T-cell (primary cell): Measurements from ENCODE around the gene SPHK1. TPM values are rescaled to one million over a fixed set of nuclear protein-coding genes. Genes with fewer than 3 reads are reported as not detected.

Source experiments
- ATAC-seq, 4 experiments: fragments of 200-7000 bp in 3 of 4; fragments of 150-1000 bp in 1 of 4; cut with Tn5 transposase; replicated peaks in 1 of 4; 1 replicate in 3 of 4; 2 replicates in 1 of 4; pipeline ENCODE4 v1.10.0; 2021; ENCODE audit warnings: moderate library complexity in 3 of 4, mild to moderate bottlenecking in 2 of 4, moderate number of reproducible peaks in 1 of 4
- CTCF ChIA-PET, 2 donors: fragments of 300-600 bp; sonication (Branson Sonifier 250); formaldehyde crosslinking; loops; one replicate each; lab custom pipeline; 2022; ENCODE audit warnings: antibody characterized with exemption in 2 of 2; lab: Charles Lee
- POLR2A ChIA-PET, 2 donors: fragments of 300-600 bp; sonication (Branson Sonifier 250); formaldehyde crosslinking; loops; one replicate each; lab custom pipeline; 2022; ENCODE audit warnings: antibody characterized with exemption in 2 of 2; lab: Charles Lee
- DNase-seq, 35 experiments: peaks; one replicate each; pipeline versions ENCODE4 v3.0.0 to v3.0.0-alpha.2; 2013 to 2023
- H3K27ac ChIP-seq: one replicate; pipeline ENCODE4 v1.5.1; 2013; ENCODE audit warnings: low read length
- H3K27me3 ChIP-seq, 2 experiments: replicated peaks in 1 of 2; 1 replicate in 1 of 2; 2 replicates in 1 of 2; pipeline versions ENCODE4 v1.6.1 to v1.7.0; 2013; ENCODE audit warnings: low read length in 1 of 2, mixed read lengths in 1 of 2; ENCODE audit not compliant: control insufficient read depth in 2 of 2, insufficient read depth in 2 of 2; ENCODE audit errors: extremely low read depth in 1 of 2
- H3K36me3 ChIP-seq, 2 donors: 1 replicate in 1 of 2; 2 replicates in 1 of 2; pipeline versions ENCODE4 v1.6.1 to v1.7.0; 2013; ENCODE audit warnings: low read length in 1 of 2; ENCODE audit not compliant: control insufficient read depth in 2 of 2, insufficient read depth in 1 of 2; ENCODE audit errors: extremely low read depth in 1 of 2
- H3K4me1 ChIP-seq, 2 experiments: 1 replicate in 1 of 2; 2 replicates in 1 of 2; pipeline versions ENCODE4 v1.6.1 to v1.7.0; 2013; ENCODE audit warnings: low read length in 2 of 2, mixed read lengths in 1 of 2; ENCODE audit not compliant: insufficient read depth in 2 of 2, control insufficient read depth in 1 of 2; ENCODE audit errors: extremely low read depth in 1 of 2
- H3K4me3 ChIP-seq, 2 donors: 1 replicate in 1 of 2; 2 replicates in 1 of 2; pipeline versions ENCODE4 v1.5.1 to v1.7.0; 2013; ENCODE audit warnings: mild to moderate bottlenecking in 2 of 2, low read length in 1 of 2, moderate library complexity in 1 of 2; ENCODE audit not compliant: control insufficient read depth in 1 of 2; ENCODE audit errors: extremely low read depth in 1 of 2
- H3K9me3 ChIP-seq: 2 replicates; pipeline ENCODE4 v1.7.0; 2013
- H3K27ac Mint-ChIP-seq, 2 donors: one replicate each; pipeline ENCODE4 v1.8.0; 2020 to 2021; ENCODE audit warnings: mild to moderate bottlenecking in 2 of 2, mixed read lengths in 2 of 2
- H3K27me3 Mint-ChIP-seq, 2 donors: one replicate each; pipeline ENCODE4 v1.8.0; 2021 to 2022; ENCODE audit warnings: mixed read lengths in 2 of 2
- H3K36me3 Mint-ChIP-seq: one replicate; pipeline ENCODE4 v1.8.0; 2021; ENCODE audit warnings: mixed read lengths
- H3K4me1 Mint-ChIP-seq, 3 donors: one replicate each; pipeline ENCODE4 v1.8.0; 2020 to 2022; ENCODE audit warnings: mixed read lengths in 3 of 3, mild to moderate bottlenecking in 1 of 3
- H3K4me3 Mint-ChIP-seq, 3 donors: one replicate each; pipeline ENCODE4 v1.8.0; 2020 to 2022; ENCODE audit warnings: mild to moderate bottlenecking in 3 of 3, mixed read lengths in 3 of 3, moderate library complexity in 3 of 3
- H3K9me3 Mint-ChIP-seq, 3 donors: one replicate each; pipeline ENCODE4 v1.8.0; 2020 to 2022; ENCODE audit warnings: mixed read lengths in 3 of 3
- WGBS: methylation state at CpG from one replicate; pipeline ENCODE4 v1.1.5; 2013; ENCODE audit warnings: missing lambda C conversion rate; ENCODE audit not compliant: insufficient coverage; 5-methylcytosine and 5-hydroxymethylcytosine counted together
- total RNA-seq, 35 experiments: library from RNA in 6 of 35; stranded (reverse) in 6 of 35; fragments of 120-200 nt in 1 of 35; gene quantifications; one replicate each; pipeline versions ENCODE4 v1.2.1 to v1.2.4 and lab custom pipeline; 2013 to 2026

The SPHK1 gene
- total RNA-seq, 5 donors from 2014 or later (not counting 1 experiment from before 2014, with no cell fraction given): 0.70 to 1.6 (median 1.3) TPM

GRCh38 chr17:76432004-76432403, 47.6 kb downstream of the SPHK1 start:
- ATAC-seq: no peak

GRCh38 chr17:76432712-76433336, 48.4 kb downstream of the SPHK1 start:
- no peak overlapping the region for H3K4me3 Mint-ChIP-seq
- H3K9me3 Mint-ChIP-seq: no peaks in the 10 kb centered on the region
- H3K27ac Mint-ChIP-seq: no peak overlapping the region
- WGBS: 100% methylated on average over 1 of the region's 3 CpGs
- H3K4me1 ChIP-seq: no peaks in the 10 kb centered on the region
- no peaks in the 10 kb centered on the region for H3K27me3 Mint-ChIP-seq
- H3K27me3 ChIP-seq: no peaks in the 10 kb centered on the region
- no peak overlapping the region for H3K27ac ChIP-seq
- H3K36me3 ChIP-seq: no peaks in the 10 kb centered on the region
- POLR2A ChIA-PET: no interaction called here
- H3K9me3 ChIP-seq: no peaks in the 10 kb centered on the region
- peaks cover 25 to 52% (median 26%) of the 10 kb centered on the region in 3 donors for H3K4me1 Mint-ChIP-seq
- DNase-seq (peak in 1 of 35 experiments; percentile 25), ATAC-seq (peak in 2 of 4 experiments; percentile 40 to 50)
- CTCF ChIA-PET: no interaction called here
- no peak overlapping the region for H3K4me3 ChIP-seq
- H3K36me3 Mint-ChIP-seq: peaks cover 17% of the 10 kb centered on the region

More at GRCh38 chr17:76432004-76432403, 47.6 kb downstream of the SPHK1 start:
- Mint-ChIP-seq H3K27ac (no peak overlapping the region), H3K27me3 (no peaks in the 10 kb centered on the region), H3K4me1 (peaks cover 23 to 53% (median 27%) of the 10 kb centered on the region in 3 donors), H3K36me3 (peaks cover 17% of the 10 kb centered on the region), H3K9me3 (no peaks in the 10 kb centered on the region), H3K4me3 (no peak overlapping the region)
- WGBS: no CpG with 5 or more reads among the region's 6 CpGs
- Histone ChIP-seq H3K27ac (no peak overlapping the region), H3K4me3 (no peak overlapping the region), H3K9me3 (no peaks in the 10 kb centered on the region), H3K36me3 (no peaks in the 10 kb centered on the region), H3K4me1 (no peaks in the 10 kb centered on the region), H3K27me3 (no peaks in the 10 kb centered on the region)
- DNase-seq: no peak
- CTCF ChIA-PET: no interaction called here
- POLR2A ChIA-PET: no interaction called here

- H3K4me3 Mint-ChIP-seq: no peak overlapping the region
- H3K4me1 ChIP-seq: no peaks in the 10 kb centered on the region
These were observed 49.3 kb downstream of the SPHK1 start for GRCh38 chr17:76433693-76434092.

GRCh38 chr17:76434870-76435269, 50.5 kb downstream of the SPHK1 start:
- no peaks in the 10 kb centered on the region for H3K27me3 Mint-ChIP-seq
- POLR2A ChIA-PET: interaction anchor here in 1 of 2 donors (0.7 kb wide), 1 partner anchor 283 kb away, joined by 5 read pairs; no protein-coding TSS in a partner anchor
- CTCF ChIA-PET: interaction anchor here in 1 of 2 donors (1.0 to 1.1 kb wide), 2 partner anchors 14 to 40 kb away, joined by 3 read pairs; no protein-coding TSS in a partner anchor
- no peak overlapping the region for H3K4me3 Mint-ChIP-seq
- Histone ChIP-seq H3K27me3 (no peaks in the 10 kb centered on the region), H3K27ac (no peak overlapping the region), H3K36me3 (no peaks in the 10 kb centered on the region), H3K4me3 (no peak overlapping the region), H3K4me1 (no peaks in the 10 kb centered on the region), H3K9me3 (no peaks in the 10 kb centered on the region)
- no peak overlapping the region for H3K27ac Mint-ChIP-seq
- no peaks in the 10 kb centered on the region for H3K9me3 Mint-ChIP-seq
- peaks cover 28 to 54% (median 33%) of the 10 kb centered on the region in 3 donors for H3K4me1 Mint-ChIP-seq
- ATAC-seq (no peak), DNase-seq (no peak)
- H3K36me3 Mint-ChIP-seq: peaks cover 13% of the 10 kb centered on the region
- WGBS: 100% methylated on average over 1 of the region's 7 CpGs

More at GRCh38 chr17:76433693-76434092, 49.3 kb downstream of the SPHK1 start:
- no peak overlapping the region for H3K27ac ChIP-seq
- ChIA-PET CTCF (no interaction called here), POLR2A (no interaction called here)
- Mint-ChIP-seq H3K27ac (no peak overlapping the region), H3K27me3 (no peaks in the 10 kb centered on the region), H3K4me1 (peaks cover 22 to 50% (median 25%) of the 10 kb centered on the region in 3 donors), H3K9me3 (no peaks in the 10 kb centered on the region), H3K36me3 (peaks cover 14% of the 10 kb centered on the region)
- DNase-seq (no peak), ATAC-seq (no peak)
- H3K9me3 ChIP-seq: no peaks in the 10 kb centered on the region
- H3K4me3 ChIP-seq: no peak overlapping the region
- no peaks in the 10 kb centered on the region for H3K27me3 ChIP-seq
- no peaks in the 10 kb centered on the region for H3K36me3 ChIP-seq
- 98% methylated on average over 7 of the region's 9 CpGs for WGBS

- CTCF ChIA-PET: no interaction called here
- POLR2A ChIA-PET: no interaction called here
- Mint-ChIP-seq H3K4me1 (peaks cover 27 to 54% (median 40%) of the 10 kb centered on the region in 3 donors), H3K27ac (no peak overlapping the region), H3K9me3 (no peaks in the 10 kb centered on the region), H3K27me3 (no peaks in the 10 kb centered on the region), H3K36me3 (peaks cover 10% of the 10 kb centered on the region), H3K4me3 (no peak overlapping the region)
- Histone ChIP-seq H3K36me3 (no peaks in the 10 kb centered on the region), H3K4me3 (no peak overlapping the region), H3K4me1 (no peaks in the 10 kb centered on the region), H3K27ac (no peak overlapping the region), H3K27me3 (no peaks in the 10 kb centered on the region), H3K9me3 (no peaks in the 10 kb centered on the region)
- no peak for ATAC-seq
- DNase-seq: no peak
- 94% methylated on average over 8 of the region's 11 CpGs for WGBS
These were observed 51.3 kb downstream of the SPHK1 start for GRCh38 chr17:76435751-76436150.

Other genes with a start within 250 kb of the SPHK1 start
- 1 to 10 TPM in 4 of 5 donors, under 1 TPM in 1; 0.99 to 3.0 (median 1.7) TPM for gene FOXJ1, start 243.4 kb upstream of the SPHK1 start, total RNA-seq
- 10 to 100 TPM; 50.7 to 66.5 (median 61.9) TPM for gene RNF157, start 144.1 kb upstream of the SPHK1 start, total RNA-seq
- gene UBALD2, start 119.3 kb upstream of the SPHK1 start, total RNA-seq: 100 to 1,000 TPM; 163 to 277 (median 177) TPM
- 1 to 10 TPM; 3.0 to 4.3 (median 3.4) TPM for gene QRICH2, start 76.3 kb upstream of the SPHK1 start, total RNA-seq
- gene PRPSAP1, start 30.7 kb upstream of the SPHK1 start, total RNA-seq: 10 to 100 TPM; 27.5 to 47.0 (median 40.0) TPM
- gene UBE2O, start 68.5 kb downstream of the SPHK1 start, total RNA-seq: 10 to 100 TPM; 33.9 to 57.8 (median 47.5) TPM
- gene AANAT, start 83.0 kb downstream of the SPHK1 start, total RNA-seq: not detected
- gene RHBDF2, start 116.8 kb downstream of the SPHK1 start, total RNA-seq: 10 to 100 TPM; 35.2 to 99.0 (median 74.0) TPM
- under 1 TPM; 0.20 to 0.76 (median 0.65) TPM for gene CYGB, start 153.1 kb downstream of the SPHK1 start, total RNA-seq
- gene PRCD, start 155.4 kb downstream of the SPHK1 start, total RNA-seq: 1 to 10 TPM in 2 of 5 donors, under 1 TPM in 3; 0.66 to 1.3 (median 0.92) TPM
- 1 to 10 TPM in 3 of 5 donors, under 1 TPM in 2; 0.55 to 4.7 (median 2.1) TPM for gene ST6GALNAC2, start 201.3 kb downstream of the SPHK1 start, total RNA-seq